GM20000 (cell line): ENCODE results near the gene BCL11A.
A peak's percentile ranks its signal among the peaks of the same experiment; 100 is the strongest.

Experiments used
- DNase-seq: peaks from one replicate; pipeline ENCODE4 v3.0.0; 2012; ENCODE audit warnings: low spot score
- TF ChIP-seq, protein P1 (sequence below): IDR thresholded peaks from 2 replicates; pipeline ENCODE4 v1.5.1; 2012; ENCODE audit warnings: mild to moderate bottlenecking, control low read depth; ENCODE audit errors: extremely low read depth, missing control alignments

BCL11A gene

DNA sequence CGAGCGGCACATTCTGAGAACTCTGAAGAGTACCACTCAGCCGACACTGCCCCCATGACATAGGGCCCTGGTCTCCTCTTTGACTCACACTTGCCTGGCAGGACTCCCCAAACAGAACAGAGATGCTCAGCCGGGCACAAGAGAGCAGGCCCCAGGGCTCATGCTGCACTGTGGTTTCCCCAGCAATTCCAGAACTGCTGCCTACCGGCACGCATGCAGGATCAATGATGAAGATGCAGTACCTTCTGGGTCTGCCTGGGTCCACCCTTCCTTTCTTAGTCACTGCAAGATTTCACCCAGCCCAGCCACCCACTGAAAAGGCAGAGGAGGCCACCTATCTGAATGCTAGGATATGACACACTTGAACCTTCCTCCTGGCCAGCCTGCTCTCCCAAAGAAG lies 49.4 kb downstream of the BCL11A start:
- TF ChIP-seq, protein P1, sequence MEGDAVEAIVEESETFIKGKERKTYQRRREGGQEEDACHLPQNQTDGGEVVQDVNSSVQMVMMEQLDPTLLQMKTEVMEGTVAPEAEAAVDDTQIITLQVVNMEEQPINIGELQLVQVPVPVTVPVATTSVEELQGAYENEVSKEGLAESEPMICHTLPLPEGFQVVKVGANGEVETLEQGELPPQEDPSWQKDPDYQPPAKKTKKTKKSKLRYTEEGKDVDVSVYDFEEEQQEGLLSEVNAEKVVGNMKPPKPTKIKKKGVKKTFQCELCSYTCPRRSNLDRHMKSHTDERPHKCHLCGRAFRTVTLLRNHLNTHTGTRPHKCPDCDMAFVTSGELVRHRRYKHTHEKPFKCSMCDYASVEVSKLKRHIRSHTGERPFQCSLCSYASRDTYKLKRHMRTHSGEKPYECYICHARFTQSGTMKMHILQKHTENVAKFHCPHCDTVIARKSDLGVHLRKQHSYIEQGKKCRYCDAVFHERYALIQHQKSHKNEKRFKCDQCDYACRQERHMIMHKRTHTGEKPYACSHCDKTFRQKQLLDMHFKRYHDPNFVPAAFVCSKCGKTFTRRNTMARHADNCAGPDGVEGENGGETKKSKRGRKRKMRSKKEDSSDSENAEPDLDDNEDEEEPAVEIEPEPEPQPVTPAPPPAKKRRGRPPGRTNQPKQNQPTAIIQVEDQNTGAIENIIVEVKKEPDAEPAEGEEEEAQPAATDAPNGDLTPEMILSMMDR = no peak
- DNase-seq = no peak

DNA sequence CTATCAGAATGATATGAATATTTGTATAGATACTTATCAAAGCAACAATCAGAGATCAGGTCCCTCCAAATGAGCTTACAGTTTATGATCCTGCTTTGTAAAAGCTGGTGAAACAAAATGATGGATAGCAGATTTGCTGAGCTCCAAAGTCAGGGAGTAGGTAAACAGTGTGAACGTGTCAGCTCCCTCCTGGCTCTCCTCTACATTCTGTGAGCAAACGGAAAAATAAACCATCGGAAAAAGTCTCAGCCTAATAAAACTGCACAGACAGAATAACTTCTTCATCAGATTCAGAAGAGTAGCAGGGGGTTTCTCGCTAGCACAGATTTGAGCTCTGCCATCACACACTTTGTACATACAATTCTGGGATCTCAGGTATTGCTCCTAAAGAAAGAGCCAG lies 51.3 kb downstream of the BCL11A start:
- DNase-seq = no peak
- TF ChIP-seq, protein P1 = no peak

DNA sequence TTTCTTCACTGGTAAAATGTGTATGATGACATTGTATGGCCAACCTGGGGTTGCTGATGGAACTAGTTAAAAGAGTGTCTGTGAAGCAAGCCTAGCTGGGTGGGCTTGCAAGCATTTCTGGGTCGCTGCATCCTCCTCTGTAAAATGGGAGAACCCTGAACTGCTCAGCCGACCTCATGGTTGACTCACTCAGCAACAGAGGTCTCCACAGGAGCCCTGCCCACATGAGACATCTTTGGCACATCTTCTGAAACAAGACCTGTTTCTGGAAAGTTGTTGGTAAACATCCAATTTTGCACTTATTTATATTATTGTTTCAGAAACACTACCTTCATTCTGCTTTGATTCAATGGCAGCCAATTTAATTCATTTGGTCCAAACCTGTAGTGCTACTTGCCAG lies 52.6 kb downstream of the BCL11A start:
- TF ChIP-seq, protein P1 = no peak
- DNase-seq = no peak

DNA sequence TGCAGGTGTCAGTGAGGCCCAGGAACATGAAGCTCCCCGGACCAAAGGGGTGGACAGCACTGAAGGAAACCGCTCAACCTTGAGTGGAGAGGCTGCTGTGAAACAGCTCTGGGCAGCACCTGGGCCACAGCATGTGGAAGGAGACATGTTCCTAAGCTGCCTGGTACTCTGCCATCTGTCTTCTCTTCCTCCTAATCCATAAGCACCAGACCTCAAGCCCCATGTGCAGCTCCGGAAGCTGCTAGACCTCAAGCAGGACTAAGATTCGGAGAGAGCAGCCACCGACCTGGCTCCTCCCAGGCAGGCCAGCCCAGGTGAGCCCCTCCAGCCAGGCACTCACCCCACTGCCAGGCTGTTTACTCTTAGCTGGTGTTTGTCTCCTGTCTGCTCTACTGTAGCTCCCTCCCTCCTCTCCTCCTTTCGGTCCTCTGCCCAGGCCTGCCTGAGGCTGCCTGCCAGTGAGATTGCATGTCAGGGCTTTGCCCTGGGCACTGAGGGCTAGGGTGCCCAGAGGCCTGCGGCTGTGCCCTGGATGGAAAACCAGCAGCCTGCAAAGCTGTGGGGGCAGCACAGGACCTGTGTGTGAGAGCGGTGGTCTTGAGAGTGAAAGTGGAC lies 53.7 kb downstream of the BCL11A start:
- TF ChIP-seq, protein P1 = no peak
- DNase-seq = no peak

DNA sequence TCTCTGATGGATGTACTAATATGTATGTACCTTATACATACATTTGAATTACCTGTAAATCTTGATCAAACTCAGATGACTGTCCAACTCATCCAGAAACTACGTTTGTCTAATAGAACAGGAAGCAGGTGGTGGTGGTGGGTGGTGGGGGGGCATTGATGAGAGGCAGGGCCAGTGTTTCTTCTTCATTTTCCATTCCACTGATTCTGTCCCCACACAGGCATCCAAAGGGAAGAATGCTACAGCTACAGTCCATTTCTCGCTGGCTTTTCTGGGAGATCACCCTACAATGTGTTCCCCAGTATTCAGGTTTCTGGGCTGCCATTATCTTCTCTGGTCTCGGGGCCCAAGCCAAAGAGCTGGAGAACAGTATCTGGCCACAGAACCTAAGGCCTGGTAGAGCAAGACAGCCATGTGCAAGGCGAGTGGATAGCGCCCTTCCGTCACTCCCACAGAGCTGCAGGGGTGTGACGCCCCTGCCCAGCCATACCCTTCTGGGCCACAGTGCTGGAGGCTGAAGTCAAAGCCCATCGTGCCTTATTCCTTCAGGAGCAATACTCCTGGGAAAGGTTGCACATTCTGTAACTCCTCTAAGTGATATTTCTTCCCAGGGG lies 54.5 kb downstream of the BCL11A start:
- TF ChIP-seq, protein P1 = no peak

DNA sequence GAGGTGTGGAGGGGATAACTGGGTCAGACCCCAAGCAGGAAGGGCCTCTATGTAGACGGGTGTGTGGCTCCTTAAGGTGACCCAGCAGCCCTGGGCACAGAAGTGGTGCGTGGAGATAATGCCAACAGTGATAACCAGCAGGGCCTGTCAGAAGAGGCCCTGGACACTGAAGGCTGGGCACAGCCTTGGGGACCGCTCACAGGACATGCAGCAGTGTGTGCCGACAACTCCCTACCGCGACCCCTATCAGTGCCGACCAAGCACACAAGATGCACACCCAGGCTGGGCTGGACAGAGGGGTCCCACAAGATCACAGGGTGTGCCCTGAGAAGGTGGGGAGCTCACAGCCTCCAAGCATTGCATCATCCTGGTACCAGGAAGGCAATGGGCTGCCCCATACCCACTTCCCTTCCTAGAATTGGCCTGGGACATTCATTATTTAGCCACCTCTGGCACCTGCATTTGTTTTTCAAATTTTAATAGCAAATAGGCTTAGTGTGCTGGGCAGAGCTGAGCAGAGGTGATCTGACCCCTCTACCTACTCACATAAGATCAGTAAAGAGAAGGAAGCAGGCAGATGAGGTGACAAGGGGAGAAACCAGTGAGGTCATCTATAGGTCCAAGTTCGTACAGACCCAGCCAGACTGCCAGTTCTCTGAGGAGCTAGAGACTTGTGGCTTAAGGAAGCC lies 55.2 kb downstream of the BCL11A start:
- TF ChIP-seq, protein P1 = no peak
- DNase-seq = no peak

More for the DNA sequence above, 54.5 kb downstream of the BCL11A start:
- DNase-seq = peak; percentile 45

DNA sequence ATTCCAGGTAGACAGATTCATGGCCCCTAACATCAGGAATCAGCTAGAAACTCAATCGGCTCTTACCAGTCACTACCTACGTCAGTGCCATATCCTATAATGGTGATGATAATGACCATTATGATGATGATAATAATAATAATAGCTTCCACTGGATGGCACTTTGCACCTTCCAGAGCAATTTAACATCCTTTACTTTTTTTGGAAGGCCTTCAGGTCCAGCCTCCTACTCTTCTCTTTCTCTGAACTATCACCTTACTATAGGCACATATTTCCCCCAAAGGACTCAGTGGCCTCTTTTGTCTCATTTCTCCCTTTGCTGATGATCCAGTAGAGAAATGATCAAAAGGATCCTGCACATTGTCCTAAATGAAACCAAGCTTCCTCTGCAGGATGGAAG lies 56.0 kb downstream of the BCL11A start:
- TF ChIP-seq, protein P1 = no peak

More for the DNA sequence above, 56.0 kb downstream of the BCL11A start:
- DNase-seq = no peak
